H9 (cell line): Measurements from ENCODE around the gene PATE1. TPM values are rescaled to one million over a fixed set of nuclear protein-coding genes. Genes with fewer than 3 reads are reported as not detected.

ENCODE experiments used
- DNase-seq: peaks from one replicate; pipeline ENCODE4 v3.0.0-alpha.2; 2017
- H2AFZ ChIP-seq: one replicate; pipeline ENCODE4 v1.6.1; 2013; ENCODE audit warnings: mild to moderate bottlenecking, low read length, control low read depth, moderate library complexity
- H2AK5ac ChIP-seq: 2 replicates; pipeline ENCODE4 v1.6.1; 2013; ENCODE audit warnings: low read length, control low read depth, mixed read lengths; ENCODE audit not compliant: insufficient read length
- H2BK120ac ChIP-seq: one replicate; pipeline ENCODE4 v1.6.1; 2013; ENCODE audit warnings: low read depth, mild to moderate bottlenecking, low read length, control low read depth, inconsistent platforms; ENCODE audit not compliant: poor library complexity, severe bottlenecking
- H2BK12ac ChIP-seq: 2 replicates; pipeline ENCODE4 v1.6.1; 2013; ENCODE audit warnings: low read length, control low read depth, mixed read lengths, low read depth; ENCODE audit not compliant: insufficient read length
- H2BK15ac ChIP-seq: 2 replicates; pipeline ENCODE4 v1.6.1; 2013; ENCODE audit warnings: low read depth, low read length, control low read depth
- H2BK20ac ChIP-seq: one replicate; pipeline ENCODE4 v1.6.1; 2013; ENCODE audit warnings: low read depth, mild to moderate bottlenecking, low read length, control low read depth, inconsistent platforms; ENCODE audit not compliant: poor library complexity, severe bottlenecking
- H2BK5ac ChIP-seq: 2 replicates; pipeline ENCODE4 v1.6.1; 2013; ENCODE audit warnings: low read length, control low read depth, mixed read lengths; ENCODE audit not compliant: insufficient read length
- H3K14ac ChIP-seq: 2 replicates; pipeline ENCODE4 v1.6.1; 2013; ENCODE audit warnings: low read length, control low read depth; ENCODE audit not compliant: insufficient read depth
- H3K18ac ChIP-seq: 2 replicates; pipeline ENCODE4 v1.6.1; 2013; ENCODE audit warnings: low read depth, mild to moderate bottlenecking, mixed read lengths, low read length, control low read depth; ENCODE audit not compliant: insufficient read length
- H3K23ac ChIP-seq: 2 replicates; pipeline ENCODE4 v1.6.1; 2013; ENCODE audit warnings: low read length, control low read depth, mixed read lengths, low read depth; ENCODE audit not compliant: insufficient read length
- H3K23me2 ChIP-seq: 2 replicates; pipeline ENCODE4 v1.6.1; 2013; ENCODE audit warnings: low read depth, mild to moderate bottlenecking, mixed read lengths, low read length, control low read depth; ENCODE audit not compliant: insufficient read length, poor library complexity, severe bottlenecking
- H3K27ac ChIP-seq: 2 replicates; pipeline ENCODE4 v1.5.1; 2013; ENCODE audit warnings: low read length, control low read depth, mixed read lengths, low read depth; ENCODE audit not compliant: insufficient read length
- H3K27me3 ChIP-seq: 2 replicates; pipeline ENCODE4 v1.6.1; 2013; ENCODE audit warnings: low read length, control low read depth, inconsistent platforms; ENCODE audit not compliant: insufficient read depth
- H3K4ac ChIP-seq: 2 replicates; pipeline ENCODE4 v1.6.1; 2013; ENCODE audit warnings: low read depth, mild to moderate bottlenecking, control low read depth, inconsistent platforms, low read length, moderate library complexity
- H3K4me1 ChIP-seq: 2 replicates; pipeline ENCODE4 v1.6.1; 2013; ENCODE audit warnings: low read length, control low read depth, inconsistent platforms; ENCODE audit not compliant: insufficient read depth
- H3K4me2 ChIP-seq: 2 replicates; pipeline ENCODE4 v1.6.1; 2013; ENCODE audit warnings: low read length, control low read depth, mixed read lengths; ENCODE audit not compliant: insufficient read length, insufficient read depth
- H3K56ac ChIP-seq: 2 replicates; pipeline ENCODE4 v1.6.1; 2013; ENCODE audit warnings: low read depth, mild to moderate bottlenecking, mixed read lengths, low read length, control low read depth; ENCODE audit not compliant: insufficient read length
- H3K79me1 ChIP-seq: 2 replicates; pipeline ENCODE4 v1.6.1; 2013; ENCODE audit warnings: low read depth, mild to moderate bottlenecking, moderate library complexity, low read length, control low read depth, inconsistent platforms; ENCODE audit not compliant: insufficient read depth, poor library complexity, severe bottlenecking
- H3K79me2 ChIP-seq: 2 replicates; pipeline ENCODE4 v1.6.1; 2013; ENCODE audit warnings: low read length, control low read depth, inconsistent platforms; ENCODE audit not compliant: insufficient read depth
- H3K9ac ChIP-seq: 2 replicates; pipeline ENCODE4 v1.6.1; 2013; ENCODE audit warnings: low read length, control low read depth, mixed read lengths; ENCODE audit not compliant: insufficient read length; ENCODE audit errors: extremely low read depth
- H3K9me3 ChIP-seq: one replicate; pipeline ENCODE4 v1.6.1; 2013; ENCODE audit warnings: low read depth, low read length, inconsistent platforms; ENCODE audit not compliant: control insufficient read depth
- H3T11ph ChIP-seq: one replicate; pipeline ENCODE4 v1.6.1; 2013; ENCODE audit warnings: mild to moderate bottlenecking, low read length, control low read depth, inconsistent platforms
- H4K20me1 ChIP-seq: one replicate; pipeline ENCODE4 v1.6.1; 2013; ENCODE audit not compliant: control insufficient read depth, insufficient read length, insufficient read depth
- H4K5ac ChIP-seq: 2 replicates; pipeline ENCODE4 v1.6.1; 2013; ENCODE audit warnings: low read depth, mild to moderate bottlenecking, mixed read lengths, low read length, control low read depth; ENCODE audit not compliant: insufficient read length
- H4K8ac ChIP-seq: replicated peaks from 2 replicates; pipeline ENCODE4 v1.6.1; 2013; ENCODE audit warnings: low read length, control low read depth, mixed read lengths, low read depth; ENCODE audit not compliant: insufficient read length
- H4K91ac ChIP-seq: 2 replicates; pipeline ENCODE4 v1.6.1; 2013; ENCODE audit warnings: low read depth, mild to moderate bottlenecking, moderate library complexity, mixed read lengths, low read length, control low read depth; ENCODE audit not compliant: insufficient read length
- H3K27ac Mint-ChIP-seq, 3 experiments: 2 replicates in 2 of 3; 3 replicates in 1 of 3; pipeline ENCODE4 v1.8.0; 2020 to 2021; ENCODE audit warnings: mixed read lengths in 3 of 3, mild to moderate bottlenecking in 1 of 3, moderate library complexity in 1 of 3
- H3K27me3 Mint-ChIP-seq: 2 replicates; pipeline ENCODE4 v1.8.0; 2021; ENCODE audit warnings: low read depth, mild to moderate bottlenecking, moderate library complexity, mixed read lengths
- H3K36me3 Mint-ChIP-seq, 3 experiments: 2 replicates in 2 of 3; 3 replicates in 1 of 3; pipeline ENCODE4 v1.8.0; 2020 to 2021; ENCODE audit warnings: low read depth in 3 of 3, mixed read lengths in 3 of 3; ENCODE audit not compliant: insufficient read depth in 1 of 3
- H3K4me1 Mint-ChIP-seq, 2 experiments: 2 replicates each; pipeline ENCODE4 v1.8.0; 2020; ENCODE audit warnings: mixed read lengths in 2 of 2
- H3K4me3 Mint-ChIP-seq, 2 experiments: 2 replicates in 1 of 2; 3 replicates in 1 of 2; pipeline ENCODE4 v1.8.0; 2020 to 2021; ENCODE audit warnings: mild to moderate bottlenecking in 2 of 2, mixed read lengths in 2 of 2, moderate library complexity in 1 of 2
- H3K9me3 Mint-ChIP-seq, 2 experiments: 2 replicates in 1 of 2; 3 replicates in 1 of 2; pipeline ENCODE4 v1.8.0; 2020; ENCODE audit warnings: mild to moderate bottlenecking in 2 of 2, mixed read lengths in 2 of 2, moderate library complexity in 1 of 2
- CTCF ChIP-seq: fragments of 200-600 bp; sonication (generic); conservative IDR thresholded peaks from 3 replicates; pipeline ENCODE4 v1.8.0; 2021; ENCODE audit warnings: antibody characterized with exemption, mild to moderate bottlenecking
- WGBS: extraction: QIAGEN DNeasy Blood & Tissue Kit; methylation state at CpG from one replicate; pipeline ENCODE4 v1.1.7; 2013; ENCODE audit warnings: missing lambda C conversion rate, low lambda C conversion rate, mixed read lengths; ENCODE audit not compliant: insufficient read length; ENCODE audit errors: extremely low coverage; 5-methylcytosine and 5-hydroxymethylcytosine counted together
- total RNA-seq: library from RNA; stranded (reverse); gene quantifications from 2 replicates; pipeline ENCODE4 v1.2.1, GENCODE V29; 2021

Gene PATE1
- total RNA-seq, 1 experiment from 2014 or later: not detected

- H2AK5ac ChIP-seq: no peak overlapping the region
- H3K4me1 Mint-ChIP-seq: no peaks in the 10 kb centered on the region
- no peak overlapping the region for H2BK20ac ChIP-seq
- H3K23ac ChIP-seq: no peak overlapping the region
- no peaks in the 10 kb centered on the region for H3K79me2 ChIP-seq
- no peaks in the 10 kb centered on the region for H3K23me2 ChIP-seq
- H2BK15ac ChIP-seq: no peak overlapping the region
- H4K20me1 ChIP-seq: no peaks in the 10 kb centered on the region
- no peak overlapping the region for H4K8ac ChIP-seq
- no peaks in the 10 kb centered on the region for H3K36me3 Mint-ChIP-seq
- no peak overlapping the region for H2AFZ ChIP-seq
- H2BK120ac ChIP-seq: no peak overlapping the region
- no peak overlapping the region for H3K27ac ChIP-seq
- no peak overlapping the region for H2BK12ac ChIP-seq
- no CpG with 5 or more reads among the region's 7 CpGs for WGBS
- H4K91ac ChIP-seq: no peak overlapping the region
- H3K4me3 Mint-ChIP-seq: no peak overlapping the region
- H3K4me2 ChIP-seq: no peak overlapping the region
- DNase-seq: no peak
- no peak overlapping the region for H2BK5ac ChIP-seq
- no peaks in the 10 kb centered on the region for H3K27me3 ChIP-seq
- no peak overlapping the region for H3K56ac ChIP-seq
- H3K14ac ChIP-seq: no peak overlapping the region
- no peak overlapping the region for H3K18ac ChIP-seq
- no peaks in the 10 kb centered on the region for H3K4me1 ChIP-seq
- H3K9me3 ChIP-seq: no peaks in the 10 kb centered on the region
- no peak for TF ChIP-seq CTCF
- no peak overlapping the region for H3K9ac ChIP-seq
- no peaks in the 10 kb centered on the region for H3K79me1 ChIP-seq
- H3K4ac ChIP-seq: no peak overlapping the region
- peaks cover 2 to 8% of the 10 kb centered on the region in 2 experiments; a peak in 1 of 5 replicates for H3K9me3 Mint-ChIP-seq
- no peak overlapping the region for H3K27ac Mint-ChIP-seq
- H4K5ac ChIP-seq: no peak overlapping the region
- peaks cover 24% of the 10 kb centered on the region for H3K27me3 Mint-ChIP-seq
- H3T11ph ChIP-seq: no peak overlapping the region
Measured at GRCh38 chr11:125756050-125756449, 10.0 kb downstream of the PATE1 start.
